Hindlimb muscle (tissue), 1 donor: ENCODE measurements around the gene IL32. TPM values are rescaled to one million over a fixed set of nuclear protein-coding genes. Genes with fewer than 3 reads are reported as not detected.
"Not testable (repeated sequence)": the region's sequence is repeated elsewhere in the genome, so short reads cannot be mapped to it uniquely, and the experiment has no call there.

ENCODE experiments used
- DNase-seq: peaks from one replicate; pipeline ENCODE4 v3.0.0-alpha.2; 2013
- polyA plus RNA-seq: library from polyadenylated mRNA; unstranded; fragments of 120-200 nt; gene quantifications from one replicate; pipeline ENCODE4 v1.2.1, GENCODE V29; 2013; ENCODE audit not compliant: insufficient read length

Gene IL32
- polyA plus RNA-seq, 1 donor, result 161 TPM

DNA sequence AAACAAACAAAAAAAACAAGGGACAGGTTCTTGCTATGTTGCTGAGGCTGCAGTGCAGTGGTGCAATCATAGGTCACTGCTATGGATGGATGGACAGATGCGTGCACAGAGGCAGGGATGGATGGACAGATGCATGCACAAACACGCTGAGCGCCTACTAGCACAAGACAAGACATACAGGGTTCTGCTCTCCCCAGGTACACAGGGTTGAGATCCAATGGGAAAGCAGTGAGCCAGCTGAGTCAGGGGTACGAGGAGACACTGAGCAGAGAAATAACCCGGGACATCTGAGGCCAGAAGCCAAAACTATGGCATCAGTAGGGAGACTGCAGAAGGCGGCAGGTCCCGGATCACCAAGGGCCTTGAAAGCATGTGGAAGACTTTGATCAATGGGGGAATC is 6.2 kb downstream of the IL32 start:
- DNase-seq, result no peak

DNA sequence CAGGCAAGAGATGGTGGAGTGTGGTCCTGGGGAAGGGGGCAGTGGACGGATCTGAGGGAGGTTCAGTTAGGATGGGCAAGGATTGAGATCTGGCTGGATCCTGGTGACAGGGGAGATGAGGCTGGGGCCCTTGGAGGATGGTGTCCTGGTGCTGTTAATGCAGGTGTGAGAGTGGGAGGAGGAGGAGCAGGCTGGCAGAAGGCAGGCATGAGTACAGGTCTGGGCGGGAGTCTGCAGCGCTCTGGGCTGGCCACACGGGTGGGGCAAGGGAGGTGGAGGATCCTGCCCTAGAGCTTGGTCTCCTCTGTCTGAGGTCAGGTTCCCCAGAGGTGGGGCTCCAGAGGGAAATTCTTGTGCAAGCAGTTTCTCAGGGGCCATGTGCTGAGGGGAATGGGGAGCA is 6.7 kb downstream of the IL32 start:
- not testable (repeated sequence) for DNase-seq

DNA sequence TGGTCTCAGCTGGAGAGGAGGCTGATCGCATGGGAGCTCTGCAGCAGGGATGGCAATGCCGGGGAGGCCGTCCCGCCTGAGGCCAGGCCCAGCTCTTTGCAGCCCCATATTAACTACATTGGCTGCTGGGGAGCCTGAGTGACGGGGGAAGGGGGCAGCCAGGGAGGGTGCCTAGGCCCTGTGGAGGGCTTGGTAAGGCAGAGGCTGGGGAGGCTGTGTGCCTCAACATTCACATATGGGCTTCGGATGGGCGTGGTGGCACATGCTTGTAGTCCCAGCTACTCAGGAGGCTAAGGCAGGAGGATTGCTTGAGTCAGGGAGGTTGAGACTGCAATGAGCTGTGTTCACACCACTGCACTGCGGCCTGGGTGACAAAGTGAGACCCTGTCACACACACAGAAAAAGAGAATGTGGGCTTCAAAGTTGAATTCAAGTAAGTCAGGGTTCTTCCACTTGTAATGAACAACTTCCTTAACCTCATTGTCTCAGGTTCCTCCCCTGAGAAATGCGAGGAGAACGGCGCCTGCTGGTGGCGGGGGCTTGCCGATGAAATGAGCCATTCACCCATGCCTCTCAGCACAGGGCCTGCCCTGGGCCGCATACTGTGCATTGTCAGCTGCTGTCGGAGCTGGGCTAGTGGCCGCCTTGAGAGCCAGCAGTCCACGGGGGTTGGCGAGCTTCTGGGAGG is 7.3 kb downstream of the IL32 start:
- not testable (repeated sequence) for DNase-seq

GRCh38 chr16:3073448-3073847 is 8.0 kb downstream of the IL32 start:
- DNase-seq, result no peak

DNA sequence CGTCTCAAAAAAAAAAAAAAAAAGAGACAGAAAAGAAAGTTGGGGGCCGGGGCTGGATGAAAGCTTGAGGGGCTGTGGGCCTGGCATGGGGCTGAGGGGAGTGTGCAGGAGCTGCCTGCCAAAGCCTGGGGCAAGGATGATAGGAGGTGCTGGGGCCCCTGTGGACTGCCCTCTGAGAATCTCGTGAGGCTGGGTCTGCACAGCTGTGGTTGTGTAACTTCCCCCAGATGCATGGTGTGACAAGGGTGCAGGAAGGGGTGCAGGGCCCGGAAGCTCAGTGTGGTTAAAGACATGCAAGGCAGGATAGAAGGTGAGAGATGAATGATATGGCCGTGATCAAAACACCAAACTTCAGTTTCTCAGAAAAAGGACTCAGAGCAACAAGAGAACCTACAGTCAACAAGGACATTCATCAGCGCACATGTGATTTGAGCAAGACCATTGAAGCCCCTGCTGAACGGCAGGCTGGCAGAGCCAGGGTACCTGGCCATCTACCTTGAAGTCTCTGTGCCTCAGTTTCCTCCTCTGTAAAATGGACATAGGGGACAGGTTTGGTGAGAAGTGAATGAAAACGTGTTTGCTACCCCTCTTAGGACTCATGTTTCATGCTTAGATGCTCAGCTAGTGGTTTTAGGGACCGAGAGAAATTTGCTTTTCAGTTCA is 9.6 kb downstream of the IL32 start:
- DNase-seq, result no peak

- DNase-seq, result no peak
Measured at GRCh38 chr16:3075523-3075915, 10.1 kb downstream of the IL32 start.

GRCh38 chr16:3075946-3076345 is 10.5 kb downstream of the IL32 start:
- not testable (repeated sequence) for DNase-seq

DNA sequence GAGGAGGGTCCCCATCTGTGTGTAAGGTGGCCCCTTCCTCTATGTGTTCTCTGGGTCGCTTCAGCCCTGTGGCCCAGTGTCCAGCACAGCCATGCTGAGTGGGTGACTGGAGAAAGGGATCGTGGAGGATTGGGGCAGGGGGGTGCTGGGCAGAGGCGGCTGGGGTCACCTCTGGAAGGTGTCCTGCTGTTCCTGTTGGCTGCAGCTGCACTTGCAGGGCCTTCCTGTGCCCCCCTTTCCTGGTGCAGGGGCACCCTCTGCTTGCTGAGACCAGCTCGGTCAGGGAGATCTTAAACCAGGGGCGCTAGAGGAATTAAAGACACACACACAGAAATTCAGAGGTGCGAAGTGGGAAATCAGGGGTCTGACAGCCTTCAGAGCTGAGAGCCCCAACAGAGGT is 11.1 kb downstream of the IL32 start:
- DNase-seq, result no peak

- no peak for DNase-seq
Measured at GRCh38 chr16:3080024-3080423, 14.6 kb downstream of the IL32 start.

DNA sequence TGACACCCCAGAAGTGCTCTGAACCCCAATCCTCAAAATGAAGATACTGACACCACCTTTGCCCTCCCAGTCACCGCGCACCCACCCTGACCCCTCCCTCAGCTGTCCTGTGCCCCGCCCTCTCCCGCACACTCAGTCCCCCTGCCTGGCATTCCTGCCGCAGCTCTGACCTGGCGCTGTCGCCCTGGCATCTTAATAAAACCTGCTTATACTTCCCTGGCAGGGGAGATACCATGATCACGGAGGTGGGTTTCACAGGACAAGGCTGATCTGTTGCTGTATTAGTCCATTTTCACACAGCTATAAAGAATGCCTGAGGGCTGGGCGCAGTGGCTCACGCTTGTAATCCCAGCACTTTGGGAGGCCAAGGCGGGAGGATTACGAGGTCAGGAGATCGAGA is 16.5 kb downstream of the IL32 start:
- DNase-seq, result not testable (repeated sequence)

- DNase-seq, result not testable (repeated sequence)
Measured at GRCh38 chr16:3083408-3083807, 18.0 kb downstream of the IL32 start.

- no peak for DNase-seq
Measured at GRCh38 chr16:3084491-3084890, 19.1 kb downstream of the IL32 start.

GRCh38 chr16:3084969-3085670 is 19.7 kb downstream of the IL32 start:
- DNase-seq, result no peak

DNA sequence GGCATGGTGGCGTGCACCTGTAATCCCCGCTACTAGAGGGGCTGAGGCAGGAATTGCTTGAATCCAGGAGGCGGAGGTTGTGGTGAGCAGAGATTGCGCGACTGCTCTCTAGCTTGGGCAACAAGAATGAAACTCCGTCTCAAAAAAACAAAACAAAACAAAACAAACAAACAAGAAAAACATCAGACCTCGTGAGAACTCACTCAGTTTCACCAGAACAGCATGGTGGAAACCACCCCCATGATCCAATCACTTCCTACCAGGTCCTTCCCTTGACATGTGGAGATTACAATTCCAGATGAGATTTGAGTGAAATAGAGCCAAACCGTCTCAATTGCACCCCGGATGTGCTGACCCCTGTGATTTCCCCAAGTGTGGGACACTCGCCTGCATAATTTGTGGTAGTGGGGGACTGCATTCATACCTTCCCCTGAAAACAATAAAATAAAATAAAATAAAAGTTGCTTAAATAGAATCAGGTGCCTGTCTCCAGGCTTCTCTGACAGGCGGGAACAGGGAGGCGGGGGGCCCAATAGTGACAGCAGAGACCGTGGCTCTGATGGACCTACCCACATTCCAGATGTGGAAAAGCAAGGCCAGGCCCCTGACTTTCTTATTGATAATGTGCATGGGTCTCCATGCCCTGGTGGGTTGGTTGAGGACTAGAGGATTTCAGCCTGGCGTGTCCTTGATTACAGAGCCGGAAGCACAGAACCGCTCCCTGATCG is 20.6 kb downstream of the IL32 start:
- DNase-seq, result no peak

DNA sequence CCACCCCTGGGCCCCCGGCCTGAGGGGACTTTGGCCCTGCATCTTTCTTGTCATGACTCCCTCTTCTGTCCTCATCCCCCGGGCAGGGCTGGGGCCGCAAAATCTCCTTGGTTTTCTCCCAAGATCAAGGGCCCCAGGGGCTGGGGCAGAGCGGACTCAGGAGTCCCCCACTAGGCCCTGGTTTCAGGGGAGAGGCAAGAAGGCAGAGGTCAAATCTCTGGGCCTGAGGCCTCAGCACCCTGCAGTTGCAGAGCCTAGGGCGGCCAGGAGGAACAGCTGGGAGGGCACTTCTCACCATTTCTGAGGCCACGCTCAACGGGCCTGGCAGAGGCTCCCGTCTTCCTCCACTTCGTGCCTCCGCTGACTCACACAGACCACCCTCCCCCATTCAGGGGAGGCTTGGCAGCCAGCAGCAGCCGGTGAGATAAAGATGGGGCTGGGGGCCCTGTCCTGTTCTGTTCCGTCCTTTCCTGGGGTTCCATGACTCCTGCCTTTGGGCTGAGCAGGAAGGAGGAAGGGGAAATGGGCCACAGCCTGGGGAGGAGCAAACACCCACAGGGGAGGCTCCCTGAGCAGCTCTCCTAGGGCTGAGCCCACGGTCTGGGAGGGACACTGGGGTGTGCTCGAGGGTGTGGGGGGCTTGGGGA is 21.3 kb downstream of the IL32 start:
- no peak for DNase-seq

GRCh38 chr16:3087243-3088235 is 22.1 kb downstream of the IL32 start:
- DNase-seq, result no peak

GRCh38 chr16:3088450-3088849 is 23.0 kb downstream of the IL32 start:
- DNase-seq, result no peak

- DNase-seq, result no peak
Measured at GRCh38 chr16:3088925-3089716, 23.7 kb downstream of the IL32 start.

DNA sequence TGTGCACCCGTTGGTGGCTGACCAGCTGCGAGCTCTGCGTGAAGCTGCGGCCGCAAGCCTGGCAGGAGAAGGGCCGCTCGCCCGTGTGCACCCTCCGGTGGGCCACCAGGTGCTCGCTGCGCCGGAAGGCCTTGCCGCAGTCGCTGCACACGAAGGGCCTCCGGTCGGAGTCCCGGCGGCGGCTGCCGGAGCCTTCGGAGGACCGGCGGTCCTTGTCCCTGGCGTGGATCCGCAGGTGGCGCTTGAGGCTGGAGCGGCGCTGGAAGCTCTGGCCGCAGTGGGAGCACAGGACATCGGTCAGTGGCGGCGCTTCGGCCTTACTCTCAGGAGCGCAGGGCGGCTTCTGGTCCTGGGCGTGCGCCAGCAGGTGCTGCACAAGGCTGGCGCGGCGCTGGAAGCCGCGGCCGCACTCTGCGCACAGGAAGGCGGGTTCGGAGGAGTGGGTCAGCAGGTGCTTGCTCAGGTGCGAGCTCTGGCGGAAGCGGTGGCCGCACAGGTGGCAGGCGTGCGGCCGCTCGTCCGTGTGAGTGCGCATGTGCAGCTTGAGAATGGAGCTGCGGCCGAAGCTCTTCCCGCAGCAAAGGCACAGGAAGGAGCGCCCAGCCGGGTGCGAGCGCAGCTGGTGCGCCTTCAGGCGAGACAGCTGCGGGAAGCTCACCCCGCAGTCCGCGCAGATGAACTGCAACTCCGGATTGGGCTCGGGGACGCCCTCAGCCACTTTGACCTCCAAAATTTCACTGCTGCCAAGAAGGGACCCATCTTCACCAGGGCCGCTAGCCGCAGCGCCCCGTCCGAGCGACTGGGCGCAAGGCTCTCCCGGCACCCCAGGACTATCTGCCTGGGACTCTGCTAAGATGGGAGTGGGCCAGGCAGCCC is 24.5 kb downstream of the IL32 start:
- no peak for DNase-seq
